Tibial artery (tissue), 4 donors: Measurements from ENCODE around the gene GSAP.
A peak's percentile ranks its signal among the peaks of the same experiment; 100 is the strongest.
"Not testable (repeated sequence)": the region's sequence is repeated elsewhere in the genome, so short reads cannot be mapped to it uniquely, and the experiment has no call there.

Source experiments
- DNase-seq, 2 donors: peaks; one replicate each; pipeline ENCODE4 v3.0.0-alpha.2; 2019
- H3K27ac ChIP-seq, 2 donors: fragments of 200-600 bp; sonication (generic) in 1 of 2; 1 replicate in 1 of 2; 2 replicates in 1 of 2; pipeline ENCODE4 v1.5.1; 2018 to 2019; ENCODE audit warnings: mild to moderate bottlenecking in 1 of 2
- H3K27me3 ChIP-seq, 2 donors: fragments of 200-600 bp; sonication (generic) in 1 of 2; one replicate each; pipeline versions ENCODE4 v1.5.1 to v1.6.0; 2016 to 2019
- H3K36me3 ChIP-seq, 3 donors: fragments of 200-600 bp; sonication (generic) in 2 of 3; one replicate each; pipeline ENCODE4 v1.5.1; 2016 to 2019; ENCODE audit warnings: mild to moderate bottlenecking in 2 of 3
- H3K4me1 ChIP-seq, 4 donors: fragments of 200-600 bp; sonication (generic) in 2 of 4; 1 replicate in 3 of 4; 2 replicates in 1 of 4; pipeline ENCODE4 v1.5.1; 2016 to 2019
- H3K4me3 ChIP-seq, 2 donors: fragments of 200-600 bp; sonication (generic) in 1 of 2; 1 replicate in 1 of 2; 2 replicates in 1 of 2; pipeline ENCODE4 v1.5.1; 2018 to 2019; ENCODE audit warnings: mild to moderate bottlenecking in 2 of 2
- H3K9me3 ChIP-seq, 3 donors: fragments of 200-600 bp; sonication (generic) in 1 of 3; one replicate each; pipeline ENCODE4 v1.5.1; 2016 to 2019
- intact Hi-C: fragments of 100-400 bp; cut with DNase I; formaldehyde crosslinking; loops from one replicate; pipeline ENCODE4 v1.15.0; 2023; ENCODE audit warnings: low total_unique reads
- TF ChIP-seq, protein P1 (sequence below), 2 experiments: fragments of 200-600 bp in 1 of 2; fragments of 450-650 bp in 1 of 2; IDR thresholded peaks; one replicate each; pipeline ENCODE4 v1.5.1; 2017 to 2019; ENCODE audit warnings: antibody characterized with exemption in 2 of 2, mild to moderate bottlenecking in 1 of 2, moderate library complexity in 1 of 2

The GSAP gene, protein sequence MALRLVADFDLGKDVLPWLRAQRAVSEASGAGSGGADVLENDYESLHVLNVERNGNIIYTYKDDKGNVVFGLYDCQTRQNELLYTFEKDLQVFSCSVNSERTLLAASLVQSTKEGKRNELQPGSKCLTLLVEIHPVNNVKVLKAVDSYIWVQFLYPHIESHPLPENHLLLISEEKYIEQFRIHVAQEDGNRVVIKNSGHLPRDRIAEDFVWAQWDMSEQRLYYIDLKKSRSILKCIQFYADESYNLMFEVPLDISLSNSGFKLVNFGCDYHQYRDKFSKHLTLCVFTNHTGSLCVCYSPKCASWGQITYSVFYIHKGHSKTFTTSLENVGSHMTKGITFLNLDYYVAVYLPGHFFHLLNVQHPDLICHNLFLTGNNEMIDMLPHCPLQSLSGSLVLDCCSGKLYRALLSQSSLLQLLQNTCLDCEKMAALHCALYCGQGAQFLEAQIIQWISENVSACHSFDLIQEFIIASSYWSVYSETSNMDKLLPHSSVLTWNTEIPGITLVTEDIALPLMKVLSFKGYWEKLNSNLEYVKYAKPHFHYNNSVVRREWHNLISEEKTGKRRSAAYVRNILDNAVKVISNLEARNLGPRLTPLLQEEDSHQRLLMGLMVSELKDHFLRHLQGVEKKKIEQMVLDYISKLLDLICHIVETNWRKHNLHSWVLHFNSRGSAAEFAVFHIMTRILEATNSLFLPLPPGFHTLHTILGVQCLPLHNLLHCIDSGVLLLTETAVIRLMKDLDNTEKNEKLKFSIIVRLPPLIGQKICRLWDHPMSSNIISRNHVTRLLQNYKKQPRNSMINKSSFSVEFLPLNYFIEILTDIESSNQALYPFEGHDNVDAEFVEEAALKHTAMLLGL

GRCh38 chr7:77415823-77416620, at the start of gene GSAP:
GSAP (minus strand) TSS chr7:77416349; CDS start chr7:77416321, 28 bp downstream.
- DNase-seq = peak; percentile 37 to 77
- Histone ChIP-seq H3K27ac (peak within 1 kb of the TSS; percentile 67 to 70), H3K4me1 (peaks cover 0 to 13% (median 5%) of the 10 kb centered on the region in 4 donors), H3K36me3 (no peaks in the 10 kb centered on the region), H3K9me3 (no peaks in the 10 kb centered on the region), H3K4me3 (peak within 1 kb of the TSS; percentile 88 to 92), H3K27me3 (no peaks in the 10 kb centered on the region)
- intact Hi-C loops = loop anchor here (10.0 kb wide), 1 partner anchor 129 kb away; no protein-coding TSS in a partner anchor
- TF ChIP-seq, protein P1, sequence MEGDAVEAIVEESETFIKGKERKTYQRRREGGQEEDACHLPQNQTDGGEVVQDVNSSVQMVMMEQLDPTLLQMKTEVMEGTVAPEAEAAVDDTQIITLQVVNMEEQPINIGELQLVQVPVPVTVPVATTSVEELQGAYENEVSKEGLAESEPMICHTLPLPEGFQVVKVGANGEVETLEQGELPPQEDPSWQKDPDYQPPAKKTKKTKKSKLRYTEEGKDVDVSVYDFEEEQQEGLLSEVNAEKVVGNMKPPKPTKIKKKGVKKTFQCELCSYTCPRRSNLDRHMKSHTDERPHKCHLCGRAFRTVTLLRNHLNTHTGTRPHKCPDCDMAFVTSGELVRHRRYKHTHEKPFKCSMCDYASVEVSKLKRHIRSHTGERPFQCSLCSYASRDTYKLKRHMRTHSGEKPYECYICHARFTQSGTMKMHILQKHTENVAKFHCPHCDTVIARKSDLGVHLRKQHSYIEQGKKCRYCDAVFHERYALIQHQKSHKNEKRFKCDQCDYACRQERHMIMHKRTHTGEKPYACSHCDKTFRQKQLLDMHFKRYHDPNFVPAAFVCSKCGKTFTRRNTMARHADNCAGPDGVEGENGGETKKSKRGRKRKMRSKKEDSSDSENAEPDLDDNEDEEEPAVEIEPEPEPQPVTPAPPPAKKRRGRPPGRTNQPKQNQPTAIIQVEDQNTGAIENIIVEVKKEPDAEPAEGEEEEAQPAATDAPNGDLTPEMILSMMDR (IDR thresholded peaks at IDR 0.05) = no peak

DNA sequence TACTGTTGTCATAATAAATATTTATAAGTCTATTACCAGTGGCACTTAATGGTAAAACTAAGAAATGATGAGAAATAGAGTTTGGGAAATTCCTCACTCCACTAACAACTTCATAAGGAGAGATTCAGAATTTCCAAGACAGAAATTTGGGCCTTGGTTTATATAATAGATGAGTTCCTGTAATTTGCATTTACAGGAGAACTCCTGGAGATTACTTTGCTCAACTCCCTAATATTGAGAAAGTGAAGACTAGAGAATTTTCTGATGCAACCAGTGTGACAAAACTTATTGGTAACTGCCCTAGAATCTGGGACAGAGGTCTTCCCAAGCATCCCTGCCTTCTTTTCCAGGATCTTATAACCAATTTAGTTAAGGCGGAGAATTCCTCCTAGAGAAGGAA, 49.1 kb upstream of the GSAP start:
- H3K27me3 ChIP-seq = no peaks in the 10 kb centered on the region
- H3K36me3 ChIP-seq = no peaks in the 10 kb centered on the region
- H3K27ac ChIP-seq = no peak overlapping the region
- no peaks in the 10 kb centered on the region for H3K4me1 ChIP-seq
- no peak for DNase-seq
- no peaks in the 10 kb centered on the region for H3K9me3 ChIP-seq
- intact Hi-C loops = no loop called here
- TF ChIP-seq, protein P1 (IDR thresholded peaks at IDR 0.05) = no peak
- H3K4me3 ChIP-seq = no peak overlapping the region

DNA sequence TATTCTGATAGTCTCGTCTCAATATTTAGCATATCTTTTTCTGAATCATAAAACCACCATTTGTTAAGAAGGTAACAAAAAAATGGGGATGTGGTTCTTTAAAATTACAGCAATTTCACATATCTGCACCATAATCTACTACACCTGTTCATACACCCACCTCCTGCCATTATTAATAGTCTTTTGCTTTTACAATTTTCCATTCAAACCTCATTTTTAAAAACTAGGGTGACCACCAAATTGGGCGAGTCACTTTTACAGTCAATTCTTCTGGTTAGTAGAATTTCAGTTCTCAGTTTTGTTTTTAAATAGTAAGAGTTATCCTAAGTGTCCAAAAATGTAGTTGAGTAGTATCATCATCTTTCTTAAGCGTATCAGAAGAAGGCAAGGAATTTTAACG, 48.4 kb upstream of the GSAP start:
- Histone ChIP-seq H3K9me3 (no peaks in the 10 kb centered on the region), H3K27ac (no peak overlapping the region), H3K36me3 (no peaks in the 10 kb centered on the region), H3K4me3 (no peak overlapping the region), H3K4me1 (no peaks in the 10 kb centered on the region), H3K27me3 (no peaks in the 10 kb centered on the region)
- intact Hi-C loops = no loop called here
- TF ChIP-seq, protein P1 (IDR thresholded peaks at IDR 0.05) = no peak
- DNase-seq = no peak

GRCh38 chr7:77463632-77464031, 47.5 kb upstream of the GSAP start:
- H3K4me1 ChIP-seq, H3K27ac ChIP-seq, intact Hi-C loops, H3K4me3 ChIP-seq, DNase-seq, H3K27me3 ChIP-seq, H3K36me3 ChIP-seq, H3K9me3 ChIP-seq: not testable (repeated sequence)

- H3K9me3 ChIP-seq = no peaks in the 10 kb centered on the region
- no peak overlapping the region for H3K4me3 ChIP-seq
- no peaks in the 10 kb centered on the region for H3K27me3 ChIP-seq
- intact Hi-C loops = no loop called here
- TF ChIP-seq, protein P1 (IDR thresholded peaks at IDR 0.05) = no peak
- H3K27ac ChIP-seq = no peak overlapping the region
- no peaks in the 10 kb centered on the region for H3K4me1 ChIP-seq
- no peaks in the 10 kb centered on the region for H3K36me3 ChIP-seq
- DNase-seq = no peak
These were observed 45.7 kb upstream of the GSAP start for GRCh38 chr7:77461842-77462241.
